Loucy (cell line): ENCODE results near the gene ACE2.

ENCODE experiments used
- H2AFZ ChIP-seq: fragments of 200-600 bp; sonication (generic); 2 replicates; pipeline ENCODE4 v1.6.0; 2016; ENCODE audit warnings: antibody characterized with exemption, mild to moderate bottlenecking, low read length, moderate library complexity
- H3F3A ChIP-seq: fragments of 200-600 bp; 2 replicates; pipeline ENCODE4 v1.6.0; 2016; ENCODE audit warnings: antibody characterized with exemption, low read depth, mild to moderate bottlenecking
- H3K27me3 ChIP-seq: fragments of 200-600 bp; sonication (generic); 2 replicates; pipeline ENCODE4 v1.6.1; 2014; ENCODE audit warnings: low read length, mild to moderate bottlenecking; ENCODE audit not compliant: insufficient read depth, poor library complexity, severe bottlenecking
- H3K36me3 ChIP-seq: fragments of 200-600 bp; sonication (generic); 2 replicates; pipeline ENCODE4 v1.6.1; 2016; ENCODE audit warnings: low read length; ENCODE audit not compliant: insufficient read depth
- H3K4me1 ChIP-seq: fragments of 200-600 bp; sonication (generic); 2 replicates; pipeline ENCODE4 v1.5.1; 2014; ENCODE audit warnings: low read length, mild to moderate bottlenecking; ENCODE audit not compliant: insufficient read depth, poor library complexity, severe bottlenecking
- H3K4me2 ChIP-seq: fragments of 200-600 bp; sonication (generic); 2 replicates; pipeline ENCODE4 v1.6.0; 2014; ENCODE audit warnings: antibody characterized with exemption, low read length, low read depth, mild to moderate bottlenecking; ENCODE audit not compliant: poor library complexity, severe bottlenecking
- H3K4me3 ChIP-seq: fragments of 200-600 bp; sonication (generic); 2 replicates; pipeline ENCODE4 v1.5.1; 2014; ENCODE audit warnings: low read length, mild to moderate bottlenecking, mixed read lengths; ENCODE audit not compliant: poor library complexity, severe bottlenecking
- H3K79me2 ChIP-seq: fragments of 200-600 bp; sonication (generic); 2 replicates; pipeline ENCODE4 v1.6.1; 2014; ENCODE audit warnings: low read length; ENCODE audit not compliant: insufficient read depth
- H3K9ac ChIP-seq: fragments of 200-600 bp; sonication (generic); 2 replicates; pipeline ENCODE4 v1.6.0; 2014; ENCODE audit warnings: mild to moderate bottlenecking, low read depth, low read length, moderate library complexity; ENCODE audit not compliant: poor library complexity, severe bottlenecking
- H3K9me2 ChIP-seq: fragments of 200-600 bp; sonication (generic); replicated peaks from 2 replicates; pipeline ENCODE4 v1.6.1; 2016; ENCODE audit warnings: low read depth, low read length, mixed read lengths
- H3K9me3 ChIP-seq: fragments of 200-600 bp; sonication (generic); 2 replicates; pipeline ENCODE4 v1.6.1; 2014; ENCODE audit warnings: mild to moderate bottlenecking, antibody characterized with exemption, low read length, low read depth; ENCODE audit not compliant: insufficient read depth
- H4K20me1 ChIP-seq: fragments of 200-600 bp; sonication (generic); 2 replicates; pipeline ENCODE4 v1.6.0; 2014; ENCODE audit warnings: antibody characterized with exemption, low read length, mild to moderate bottlenecking; ENCODE audit not compliant: insufficient read depth, poor library complexity, severe bottlenecking
- EZH2phosphoT487 ChIP-seq: fragments of 200-600 bp; IDR thresholded peaks from 2 replicates; pipeline ENCODE4 v1.6.1; 2018; ENCODE audit warnings: antibody characterized with exemption, mild to moderate bottlenecking, moderate library complexity, borderline replicate concordance
- TF ChIP-seq, protein P1 (sequence below): fragments of 200-600 bp; sonication (generic); conservative IDR thresholded peaks from 2 replicates; pipeline ENCODE4 v1.5.1; 2014; ENCODE audit warnings: mild to moderate bottlenecking, antibody characterized with exemption, low read length

Gene ACE2

DNA sequence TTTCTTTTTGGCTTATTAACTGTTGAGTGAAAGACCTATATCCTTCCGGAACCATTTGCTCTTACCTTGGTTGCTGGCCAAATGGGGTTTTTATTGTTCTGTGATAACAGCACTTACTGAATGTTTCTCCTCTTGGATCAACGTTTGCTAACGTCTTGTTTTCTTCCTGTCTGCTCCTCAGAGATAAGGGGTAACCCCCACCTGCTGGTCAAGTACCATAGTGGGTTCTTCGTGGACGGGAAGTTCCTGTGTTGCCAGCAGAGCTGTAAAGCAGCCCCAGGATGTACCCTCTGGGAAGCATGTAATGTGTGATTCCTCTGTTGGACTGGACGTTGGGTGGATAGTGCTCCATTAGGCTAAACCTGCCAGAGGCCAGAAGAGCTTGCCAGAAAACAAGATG is 84.8 kb downstream of the ACE2 start:
- Histone ChIP-seq H4K20me1 (no peaks in the 10 kb centered on the region), H3F3A (no peaks in the 10 kb centered on the region; the same call in 1 of the 2 replicates), H3K79me2 (no peaks in the 10 kb centered on the region), H3K9me3 (no peaks in the 10 kb centered on the region), H3K4me3 (peak overlapping the region; percentile 26), H3K9me2 (no peaks in the 10 kb centered on the region), H3K9ac (peak overlapping the region; percentile 53), H3K4me2 (peak overlapping the region; percentile 59), H3K4me1 (peaks cover 33% of the 10 kb centered on the region), H3K27me3 (no peaks in the 10 kb centered on the region), H3K36me3 (no peaks in the 10 kb centered on the region), H2AFZ (0 out of 2 replicates have a peak overlapping the region, but pooled peaks have one; percentile 50)
- TF ChIP-seq, protein P1, sequence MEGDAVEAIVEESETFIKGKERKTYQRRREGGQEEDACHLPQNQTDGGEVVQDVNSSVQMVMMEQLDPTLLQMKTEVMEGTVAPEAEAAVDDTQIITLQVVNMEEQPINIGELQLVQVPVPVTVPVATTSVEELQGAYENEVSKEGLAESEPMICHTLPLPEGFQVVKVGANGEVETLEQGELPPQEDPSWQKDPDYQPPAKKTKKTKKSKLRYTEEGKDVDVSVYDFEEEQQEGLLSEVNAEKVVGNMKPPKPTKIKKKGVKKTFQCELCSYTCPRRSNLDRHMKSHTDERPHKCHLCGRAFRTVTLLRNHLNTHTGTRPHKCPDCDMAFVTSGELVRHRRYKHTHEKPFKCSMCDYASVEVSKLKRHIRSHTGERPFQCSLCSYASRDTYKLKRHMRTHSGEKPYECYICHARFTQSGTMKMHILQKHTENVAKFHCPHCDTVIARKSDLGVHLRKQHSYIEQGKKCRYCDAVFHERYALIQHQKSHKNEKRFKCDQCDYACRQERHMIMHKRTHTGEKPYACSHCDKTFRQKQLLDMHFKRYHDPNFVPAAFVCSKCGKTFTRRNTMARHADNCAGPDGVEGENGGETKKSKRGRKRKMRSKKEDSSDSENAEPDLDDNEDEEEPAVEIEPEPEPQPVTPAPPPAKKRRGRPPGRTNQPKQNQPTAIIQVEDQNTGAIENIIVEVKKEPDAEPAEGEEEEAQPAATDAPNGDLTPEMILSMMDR = no peak
- TF ChIP-seq EZH2phosphoT487 = no peak

DNA sequence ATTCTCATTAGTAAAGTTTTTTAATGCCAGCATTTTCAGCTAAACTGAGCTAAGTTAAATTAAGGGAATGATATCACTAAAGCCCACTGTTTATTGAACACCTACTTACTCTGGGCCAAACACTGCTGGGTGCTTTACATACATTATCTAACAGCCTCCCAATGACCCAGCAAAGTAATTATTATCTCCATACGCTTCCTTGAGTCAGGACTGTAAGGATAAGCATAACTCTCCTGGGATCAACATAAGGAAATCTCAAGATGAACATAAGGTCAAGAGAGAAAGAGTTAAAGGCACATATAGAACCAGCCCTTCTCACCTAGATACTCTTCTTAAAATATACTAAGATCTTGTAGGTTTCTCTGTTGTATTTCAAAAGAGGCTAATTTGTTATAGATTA is 86.5 kb downstream of the ACE2 start:
- H3K9ac ChIP-seq = no peak overlapping the region
- no peaks in the 10 kb centered on the region for H3K79me2 ChIP-seq
- H3K9me2 ChIP-seq = no peaks in the 10 kb centered on the region
- no peaks in the 10 kb centered on the region for H4K20me1 ChIP-seq
- H3F3A ChIP-seq = no peaks in the 10 kb centered on the region; the same call in 1 of the 2 replicates
- H3K27me3 ChIP-seq = no peaks in the 10 kb centered on the region
- H3K4me2 ChIP-seq = no peak overlapping the region
- no peak overlapping the region for H3K4me3 ChIP-seq
- no peak overlapping the region for H2AFZ ChIP-seq
- no peaks in the 10 kb centered on the region for H3K9me3 ChIP-seq
- H3K36me3 ChIP-seq = no peaks in the 10 kb centered on the region
- TF ChIP-seq, protein P1 = no peak
- no peak for TF ChIP-seq EZH2phosphoT487
- H3K4me1 ChIP-seq = peaks cover 33% of the 10 kb centered on the region

DNA sequence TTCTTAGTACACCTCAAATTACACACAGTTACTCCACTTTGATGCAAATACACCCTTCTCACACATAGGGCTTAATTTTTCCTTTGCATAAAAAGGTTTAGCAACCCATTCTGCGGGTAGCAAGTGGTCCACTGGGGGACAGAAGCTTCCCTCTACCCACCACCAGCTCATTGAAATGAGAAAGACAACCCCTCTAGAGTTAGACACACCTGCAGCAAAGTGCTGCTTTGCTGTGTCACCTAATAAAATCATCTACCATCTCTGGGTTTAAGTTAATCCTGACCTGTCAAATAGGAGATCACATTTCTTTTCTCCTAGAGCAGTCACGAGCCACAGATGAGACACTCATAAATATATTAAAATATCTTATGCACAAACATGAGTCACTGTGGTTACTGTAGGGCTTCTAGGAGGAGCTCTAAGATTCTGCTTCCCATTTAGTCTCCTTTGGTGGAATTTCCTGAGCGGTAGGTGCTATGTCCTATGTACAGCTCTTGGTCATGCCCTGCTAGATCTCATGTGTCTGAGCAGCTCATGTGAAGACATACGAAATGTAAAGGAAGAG is 88.3 kb downstream of the ACE2 start:
- Histone ChIP-seq H3K36me3 (no peaks in the 10 kb centered on the region), H4K20me1 (no peaks in the 10 kb centered on the region), H3K4me2 (peak overlapping the region; percentile 42), H3K9me3 (no peaks in the 10 kb centered on the region), H3K9me2 (no peaks in the 10 kb centered on the region), H2AFZ (no peak overlapping the region), H3K9ac (no peak overlapping the region), H3F3A (no peaks in the 10 kb centered on the region; the same call in 1 of the 2 replicates), H3K79me2 (no peaks in the 10 kb centered on the region), H3K27me3 (no peaks in the 10 kb centered on the region), H3K4me1 (peaks cover 33% of the 10 kb centered on the region), H3K4me3 (no peak overlapping the region)
- TF ChIP-seq, protein P1 = no peak
- no peak for TF ChIP-seq EZH2phosphoT487
